Measurements from ENCODE around the gene ME3. TPM values are rescaled to one million over a fixed set of nuclear protein-coding genes. Genes with fewer than 3 reads are reported as not detected.
"Not testable (repeated sequence)": the region's sequence is repeated elsewhere in the genome, so short reads cannot be mapped to it uniquely, and the experiment has no call there.

The ME3 gene
- total RNA-seq, 1 donor from 2014 or later: 0.92 TPM

DNA sequence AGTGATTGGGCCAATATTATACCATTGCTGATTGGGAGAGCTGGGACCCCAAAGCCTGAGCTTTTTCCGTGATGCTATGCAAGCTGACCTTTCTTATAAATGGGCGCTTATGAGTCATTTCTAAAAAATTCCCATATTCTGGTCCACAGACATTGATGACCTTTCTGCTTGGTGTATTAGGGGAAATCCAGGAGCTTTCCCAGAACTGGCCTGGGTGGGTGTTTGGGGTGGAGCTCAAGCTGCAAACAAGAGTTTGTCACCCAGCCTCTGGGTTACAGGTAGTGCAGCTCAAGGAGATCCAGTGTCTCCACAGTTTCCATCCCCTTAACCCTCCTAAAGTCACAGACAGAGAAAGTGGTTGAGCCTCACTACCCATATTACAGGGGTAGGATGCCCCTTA, 230.0 kb downstream of the ME3 start:
- Mint-ChIP-seq H3K27me3 (ENCODE audit: unreplicated experiment) (peaks cover 3% of the 10 kb centered on the region), H3K4me3 (ENCODE audit: unreplicated experiment) (no peak overlapping the region), H3K27ac (ENCODE audit: unreplicated experiment) (no peak overlapping the region), H3K4me1 (ENCODE audit: unreplicated experiment) (peaks cover 10% of the 10 kb centered on the region), H3K9me3 (ENCODE audit: unreplicated experiment) (no peaks in the 10 kb centered on the region), H3K36me3 (ENCODE audit: low read depth, unreplicated experiment) (no peaks in the 10 kb centered on the region)
- TF ChIP-seq, protein P1, sequence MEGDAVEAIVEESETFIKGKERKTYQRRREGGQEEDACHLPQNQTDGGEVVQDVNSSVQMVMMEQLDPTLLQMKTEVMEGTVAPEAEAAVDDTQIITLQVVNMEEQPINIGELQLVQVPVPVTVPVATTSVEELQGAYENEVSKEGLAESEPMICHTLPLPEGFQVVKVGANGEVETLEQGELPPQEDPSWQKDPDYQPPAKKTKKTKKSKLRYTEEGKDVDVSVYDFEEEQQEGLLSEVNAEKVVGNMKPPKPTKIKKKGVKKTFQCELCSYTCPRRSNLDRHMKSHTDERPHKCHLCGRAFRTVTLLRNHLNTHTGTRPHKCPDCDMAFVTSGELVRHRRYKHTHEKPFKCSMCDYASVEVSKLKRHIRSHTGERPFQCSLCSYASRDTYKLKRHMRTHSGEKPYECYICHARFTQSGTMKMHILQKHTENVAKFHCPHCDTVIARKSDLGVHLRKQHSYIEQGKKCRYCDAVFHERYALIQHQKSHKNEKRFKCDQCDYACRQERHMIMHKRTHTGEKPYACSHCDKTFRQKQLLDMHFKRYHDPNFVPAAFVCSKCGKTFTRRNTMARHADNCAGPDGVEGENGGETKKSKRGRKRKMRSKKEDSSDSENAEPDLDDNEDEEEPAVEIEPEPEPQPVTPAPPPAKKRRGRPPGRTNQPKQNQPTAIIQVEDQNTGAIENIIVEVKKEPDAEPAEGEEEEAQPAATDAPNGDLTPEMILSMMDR (IDR thresholded peaks at IDR 0.05; ENCODE audit: unreplicated experiment): no peak
- no peak for DNase-seq (ENCODE audit: low spot score)

DNA sequence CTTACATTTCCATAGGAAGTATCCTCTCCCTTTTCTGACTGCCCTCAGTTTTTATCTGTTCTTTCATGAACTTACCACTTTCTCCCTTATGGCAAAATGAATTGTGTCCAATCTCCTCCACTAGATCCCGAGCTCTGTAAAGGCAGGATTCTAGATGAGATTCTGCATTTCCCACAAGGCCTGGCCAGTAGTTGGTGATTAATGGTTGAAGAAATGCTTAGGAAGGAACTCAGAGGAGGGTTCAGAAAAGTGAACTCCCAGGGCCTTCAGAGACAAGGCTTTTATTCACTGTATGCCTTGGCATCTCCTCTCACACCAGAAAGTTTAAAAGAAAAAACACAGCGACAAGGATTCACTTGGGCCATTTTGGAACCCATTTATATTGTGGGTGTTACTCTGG, 231.6 kb downstream of the ME3 start:
- no peak for DNase-seq (ENCODE audit: low spot score)
- no peak overlapping the region for H3K4me3 Mint-ChIP-seq (ENCODE audit: unreplicated experiment)
- no peaks in the 10 kb centered on the region for H3K9me3 Mint-ChIP-seq (ENCODE audit: unreplicated experiment)
- no peak overlapping the region for H3K27ac Mint-ChIP-seq (ENCODE audit: unreplicated experiment)
- TF ChIP-seq, protein P1 (IDR thresholded peaks at IDR 0.05; ENCODE audit: unreplicated experiment): no peak
- peaks cover 3% of the 10 kb centered on the region for H3K27me3 Mint-ChIP-seq (ENCODE audit: unreplicated experiment)
- H3K4me1 Mint-ChIP-seq (ENCODE audit: unreplicated experiment): peaks cover 10% of the 10 kb centered on the region
- H3K36me3 Mint-ChIP-seq (ENCODE audit: low read depth, unreplicated experiment): no peaks in the 10 kb centered on the region

DNA sequence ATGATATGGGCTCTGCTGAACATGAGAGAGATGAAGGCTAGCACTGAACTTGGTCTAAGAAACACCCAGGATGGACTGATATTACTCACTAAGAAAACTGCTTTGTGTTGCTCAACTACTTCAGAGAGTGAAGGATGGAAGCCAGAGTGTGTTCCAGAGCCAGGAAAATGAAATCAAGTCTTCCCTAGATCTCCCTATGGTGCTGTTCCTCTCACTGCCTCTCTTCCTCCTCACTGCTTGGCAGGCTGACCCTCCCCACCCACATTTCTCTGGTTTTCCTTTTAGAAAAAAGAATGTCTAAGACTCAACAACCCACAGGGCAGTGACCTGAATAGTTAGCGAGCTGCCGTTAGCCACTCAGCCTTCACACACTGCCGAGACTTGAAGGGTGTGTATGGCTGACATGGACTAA, 232.1 kb downstream of the ME3 start:
- Mint-ChIP-seq H3K27me3 (ENCODE audit: unreplicated experiment) (peaks cover 3% of the 10 kb centered on the region), H3K4me3 (ENCODE audit: unreplicated experiment) (no peak overlapping the region), H3K36me3 (ENCODE audit: low read depth, unreplicated experiment) (no peaks in the 10 kb centered on the region), H3K4me1 (ENCODE audit: unreplicated experiment) (peaks cover 10% of the 10 kb centered on the region), H3K9me3 (ENCODE audit: unreplicated experiment) (no peaks in the 10 kb centered on the region), H3K27ac (ENCODE audit: unreplicated experiment) (no peak overlapping the region)
- DNase-seq (ENCODE audit: low spot score): no peak
- TF ChIP-seq, protein P1 (IDR thresholded peaks at IDR 0.05; ENCODE audit: unreplicated experiment): no peak

DNA sequence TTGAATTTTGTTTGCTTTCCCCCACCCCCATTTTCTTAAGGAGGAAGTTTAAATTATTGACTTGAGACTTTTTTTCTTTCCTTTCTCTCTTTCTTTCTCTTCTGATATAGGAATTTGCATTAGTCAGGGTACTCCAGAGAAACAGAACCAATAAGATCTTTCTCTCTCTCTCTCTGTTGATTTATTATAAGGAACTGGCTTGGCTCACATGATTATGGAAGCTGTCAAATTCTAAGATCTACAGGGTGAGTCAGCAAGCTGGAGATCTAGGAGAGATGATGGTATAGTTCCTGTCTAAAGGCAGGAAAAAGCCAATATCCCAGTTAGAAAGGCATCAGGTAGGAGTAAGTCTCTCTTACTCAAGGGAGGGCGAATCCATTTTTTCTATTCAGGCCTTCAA, 233.7 kb downstream of the ME3 start:
- Mint-ChIP-seq H3K27me3 (ENCODE audit: unreplicated experiment) (peaks cover 3% of the 10 kb centered on the region), H3K36me3 (ENCODE audit: low read depth, unreplicated experiment) (no peaks in the 10 kb centered on the region), H3K9me3 (ENCODE audit: unreplicated experiment) (no peaks in the 10 kb centered on the region), H3K4me1 (ENCODE audit: unreplicated experiment) (peaks cover 10% of the 10 kb centered on the region), H3K27ac (ENCODE audit: unreplicated experiment) (no peak overlapping the region), H3K4me3 (ENCODE audit: unreplicated experiment) (no peak overlapping the region)
- TF ChIP-seq, protein P1 (IDR thresholded peaks at IDR 0.05; ENCODE audit: unreplicated experiment): no peak
- DNase-seq (ENCODE audit: low spot score): no peak

DNA sequence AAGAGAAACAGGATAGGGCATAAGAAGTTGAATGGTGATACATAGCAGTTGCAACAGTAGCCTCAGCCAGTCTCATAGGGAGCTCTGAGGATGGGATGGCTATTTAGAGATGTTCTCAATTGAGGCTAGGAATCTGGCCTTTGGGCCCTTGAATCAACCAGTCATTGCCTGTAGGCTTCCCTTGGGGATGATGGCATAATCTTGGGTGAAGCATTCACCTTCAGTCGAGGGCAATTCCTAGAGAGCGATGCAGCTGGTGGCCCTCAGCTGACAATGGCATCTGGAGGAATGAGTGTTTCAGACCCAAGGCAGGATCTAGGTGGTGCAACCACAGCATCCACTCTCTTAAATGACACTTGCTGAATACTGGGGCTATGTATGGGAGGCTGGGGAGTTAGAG, 236.7 kb downstream of the ME3 start:
- no peak overlapping the region for H3K4me3 Mint-ChIP-seq (ENCODE audit: unreplicated experiment)

DNA sequence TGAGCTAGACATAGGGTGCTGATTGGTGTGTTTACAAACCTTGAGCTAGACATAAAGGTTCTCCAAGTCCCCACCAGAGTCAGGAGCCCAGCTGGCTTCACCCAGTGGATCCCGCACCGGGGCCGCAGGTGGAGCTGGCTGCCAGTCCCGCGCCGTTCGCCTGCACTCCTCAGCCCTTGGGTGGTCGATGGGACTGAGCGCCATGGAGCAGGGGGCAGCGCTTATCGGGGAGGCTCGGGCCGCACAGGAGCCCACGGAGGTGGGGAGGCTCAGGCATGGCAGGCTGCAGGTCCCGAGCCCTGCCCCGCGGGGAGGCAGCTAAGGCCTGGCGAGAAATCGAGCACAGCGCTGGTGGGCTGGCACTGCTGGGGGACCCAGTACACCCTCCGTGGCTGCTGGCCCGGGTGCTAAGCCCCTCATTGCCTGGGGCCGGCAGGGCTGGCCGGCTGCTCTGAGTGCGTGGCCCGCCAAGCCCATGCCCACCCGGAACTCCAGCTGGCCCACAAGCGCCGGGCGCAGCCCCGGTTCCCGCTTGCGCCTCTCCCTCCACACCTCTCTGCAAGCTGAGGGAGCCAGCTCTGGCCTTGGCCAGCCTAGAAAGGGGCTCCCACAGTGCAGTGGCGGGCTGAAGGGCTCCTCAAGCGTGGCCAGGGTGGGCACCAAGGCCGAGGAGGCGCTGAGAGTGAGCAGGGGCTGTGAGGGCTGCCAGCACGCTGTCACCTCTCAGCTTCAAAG, 238.9 kb downstream of the ME3 start:
- not testable (repeated sequence) for H3K9me3 Mint-ChIP-seq (ENCODE audit: unreplicated experiment); H3K4me3 Mint-ChIP-seq (ENCODE audit: unreplicated experiment); H3K4me1 Mint-ChIP-seq (ENCODE audit: unreplicated experiment); H3K27ac Mint-ChIP-seq (ENCODE audit: unreplicated experiment); H3K27me3 Mint-ChIP-seq (ENCODE audit: unreplicated experiment); DNase-seq (ENCODE audit: low spot score); H3K36me3 Mint-ChIP-seq (ENCODE audit: low read depth, unreplicated experiment)

More for the DNA sequence above, 236.7 kb downstream of the ME3 start:
- TF ChIP-seq, protein P1 (IDR thresholded peaks at IDR 0.05; ENCODE audit: unreplicated experiment): no peak
- peaks cover 3% of the 10 kb centered on the region for H3K27me3 Mint-ChIP-seq (ENCODE audit: unreplicated experiment)
- H3K36me3 Mint-ChIP-seq (ENCODE audit: low read depth, unreplicated experiment): no peaks in the 10 kb centered on the region
- no peak for DNase-seq (ENCODE audit: low spot score)
- peaks cover 10% of the 10 kb centered on the region for H3K4me1 Mint-ChIP-seq (ENCODE audit: unreplicated experiment)
- no peaks in the 10 kb centered on the region for H3K9me3 Mint-ChIP-seq (ENCODE audit: unreplicated experiment)
- no peak overlapping the region for H3K27ac Mint-ChIP-seq (ENCODE audit: unreplicated experiment)

Measured in endothelial cell (in vitro differentiated cells).